Neural crest cell (in vitro differentiated cells): Measurements from ENCODE around the gene ZDHHC7. TPM values are rescaled to one million over a fixed set of nuclear protein-coding genes. Genes with fewer than 3 reads are reported as not detected.

Experiments used
- DNase-seq: peaks from one replicate; pipeline ENCODE4 v3.0.0; 2021; ENCODE audit warnings: low read depth, mixed read lengths, low spot score
- H3K27ac Mint-ChIP-seq: one replicate; pipeline ENCODE4 v1.8.0; 2021; ENCODE audit warnings: mild to moderate bottlenecking, mixed read lengths; ENCODE audit not compliant: unreplicated experiment
- H3K27me3 Mint-ChIP-seq: 2 replicates; pipeline ENCODE4 v1.8.0; 2021; ENCODE audit warnings: low read depth, mild to moderate bottlenecking, mixed read lengths
- H3K36me3 Mint-ChIP-seq: 2 replicates; pipeline ENCODE4 v1.8.0; 2021; ENCODE audit warnings: low read depth, mild to moderate bottlenecking, mixed read lengths
- H3K4me1 Mint-ChIP-seq: 2 replicates; pipeline ENCODE4 v1.8.0; 2021; ENCODE audit warnings: mixed read lengths
- H3K4me3 Mint-ChIP-seq: one replicate; pipeline ENCODE4 v1.8.0; 2021; ENCODE audit warnings: mild to moderate bottlenecking, mixed read lengths
- H3K9me3 Mint-ChIP-seq: 2 replicates; pipeline ENCODE4 v1.8.0; 2021; ENCODE audit warnings: mixed read lengths
- CTCF ChIP-seq: fragments of 200-600 bp; sonication (generic); conservative IDR thresholded peaks from 2 replicates; pipeline ENCODE4 v1.5.0; 2021; ENCODE audit warnings: antibody characterized with exemption, mild to moderate bottlenecking
- total RNA-seq: library from RNA; stranded (reverse); gene quantifications from 2 replicates; pipeline ENCODE4 v1.2.1, GENCODE V29; 2021

ZDHHC7 gene
- total RNA-seq, 1 donor from 2014 or later = 40.0 TPM

DNA sequence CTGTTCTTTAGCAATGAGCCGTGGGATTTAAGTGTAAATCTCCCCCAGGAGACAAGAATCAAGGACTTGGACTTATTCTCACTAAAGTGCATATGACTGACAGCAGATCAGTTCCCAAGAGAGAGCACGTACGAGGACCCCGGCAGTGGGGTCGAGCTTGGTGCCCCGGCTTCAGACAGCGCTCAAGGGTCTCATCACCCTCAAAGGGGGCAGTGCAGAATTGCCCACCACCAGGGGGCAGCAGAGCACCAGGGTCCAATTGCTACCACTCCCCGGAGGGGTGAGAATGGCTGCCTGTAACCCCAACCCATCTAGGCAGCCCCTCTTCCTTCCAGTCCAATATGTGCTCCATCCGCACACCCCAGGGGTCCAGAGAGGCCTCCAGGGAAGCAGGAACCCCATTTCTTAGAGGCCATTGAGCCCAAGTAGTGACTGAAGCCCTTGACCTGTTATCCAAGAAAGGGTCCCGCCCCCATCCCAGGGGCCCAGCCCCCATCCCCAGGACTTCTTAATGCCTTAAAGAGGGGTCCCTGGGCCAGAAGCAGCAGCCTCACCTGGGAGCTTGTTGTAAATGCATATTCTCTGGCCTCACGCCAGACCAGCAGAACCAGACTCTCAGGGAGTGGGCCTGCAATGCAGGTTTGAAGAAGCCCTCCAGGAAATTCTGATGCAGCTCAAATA is 86.1 kb downstream of the ZDHHC7 start:
- Mint-ChIP-seq H3K27ac (peak overlapping the region; percentile 37), H3K4me1 (peaks cover 46% of the 10 kb centered on the region), H3K36me3 (no peaks in the 10 kb centered on the region), H3K9me3 (no peaks in the 10 kb centered on the region), H3K4me3 (no peak overlapping the region), H3K27me3 (no peaks in the 10 kb centered on the region)
- no peak for DNase-seq
- TF ChIP-seq CTCF = peak; percentile 68

DNA sequence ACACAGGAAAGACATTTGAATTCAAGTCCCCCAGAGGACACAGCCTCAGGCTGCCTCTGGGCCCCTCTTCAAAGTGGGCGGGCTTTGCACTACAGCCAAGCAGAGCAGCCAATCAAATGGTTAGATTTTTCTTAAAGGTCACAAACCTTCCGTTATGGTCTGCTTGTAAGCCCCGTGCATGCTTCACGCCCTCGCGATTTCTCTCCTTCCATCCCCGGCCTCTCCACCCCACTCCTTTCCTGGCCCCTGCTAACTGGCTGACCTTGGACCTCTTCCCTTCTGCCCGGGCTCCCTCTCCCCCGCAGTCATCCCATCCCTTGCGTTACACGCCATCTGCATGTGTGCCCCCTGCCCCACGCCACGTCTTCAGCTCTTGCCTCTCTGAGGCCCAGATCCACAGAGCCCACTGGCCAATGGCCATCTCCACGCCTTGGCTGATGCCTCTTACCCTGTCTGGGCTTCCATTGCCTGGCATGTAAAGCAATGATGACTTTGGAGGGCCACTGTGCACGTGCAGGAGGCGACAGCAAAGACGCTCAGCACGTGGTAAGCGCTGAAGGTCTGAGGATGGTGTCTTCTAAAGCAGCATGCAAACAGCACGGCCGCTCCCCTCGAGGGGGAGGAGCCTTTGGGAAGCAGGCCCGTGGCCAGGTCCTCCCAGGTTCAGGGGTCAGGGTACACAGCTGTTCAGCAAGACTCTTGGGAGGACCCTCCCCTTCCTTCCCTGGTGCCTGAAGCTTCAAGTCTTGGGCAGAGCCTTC is 86.8 kb downstream of the ZDHHC7 start:
- no peak for DNase-seq
- no peaks in the 10 kb centered on the region for H3K9me3 Mint-ChIP-seq
- no peaks in the 10 kb centered on the region for H3K27me3 Mint-ChIP-seq
- H3K36me3 Mint-ChIP-seq = no peaks in the 10 kb centered on the region
- no peak for TF ChIP-seq CTCF
- H3K27ac Mint-ChIP-seq = peak overlapping the region; percentile 63
- no peak overlapping the region for H3K4me3 Mint-ChIP-seq
- H3K4me1 Mint-ChIP-seq = peaks cover 49% of the 10 kb centered on the region

Other genes starting within 250 kb of the ZDHHC7 start
- gene CRISPLD2, start 191.6 kb downstream of the ZDHHC7 start, total RNA-seq = 0.61 and 0.71 TPM in 2 replicates
- 10.3 TPM in 2 replicates for gene KIAA0513, start 16.3 kb upstream of the ZDHHC7 start, total RNA-seq
- not detected in 2 replicates for gene CIBAR2, start 100.9 kb upstream of the ZDHHC7 start, total RNA-seq